ENCODE results near the gene ABO.
"Not testable (repeated sequence)": the region's sequence is repeated elsewhere in the genome, so short reads cannot be mapped to it uniquely, and the experiment has no call there.

ABO gene

GRCh38 chr9:133235549-133236222, 39.3 kb downstream of the ABO start:
- H3K4me3 ChIP-seq (ENCODE audit: low read length): no peak overlapping the region

GRCh38 chr9:133234577-133235322, 40.3 kb downstream of the ABO start:
- no peak for TF ChIP-seq ZNF274 (IDR thresholded peaks at IDR 0.05; ENCODE audit: low read depth, low read length)

More at GRCh38 chr9:133235549-133236222, 39.3 kb downstream of the ABO start:
- no peak for TF ChIP-seq ZNF274 (IDR thresholded peaks at IDR 0.05; ENCODE audit: low read depth, low read length)

GRCh38 chr9:133233681-133234432, 41.1 kb downstream of the ABO start:
- H3K4me3 ChIP-seq (ENCODE audit: low read length): no peak overlapping the region
- no peak for TF ChIP-seq ZNF274 (IDR thresholded peaks at IDR 0.05; ENCODE audit: low read depth, low read length)

More at GRCh38 chr9:133234577-133235322, 40.3 kb downstream of the ABO start:
- no peak overlapping the region for H3K4me3 ChIP-seq (ENCODE audit: low read length)

GRCh38 chr9:133231934-133232568, 43.0 kb downstream of the ABO start:
- not testable (repeated sequence) for H3K4me3 ChIP-seq (ENCODE audit: low read length)

- H3K4me3 ChIP-seq (ENCODE audit: low read length): not testable (repeated sequence)
Measured at GRCh38 chr9:133230514-133230913, 44.5 kb downstream of the ABO start.

GRCh38 chr9:133230093-133230492, 44.9 kb downstream of the ABO start:
- H3K4me3 ChIP-seq (ENCODE audit: low read length): no peak overlapping the region
- TF ChIP-seq ZNF274 (IDR thresholded peaks at IDR 0.05; ENCODE audit: low read depth, low read length): no peak

- not testable (repeated sequence) for H3K4me3 ChIP-seq (ENCODE audit: low read length)
Measured at GRCh38 chr9:133228474-133229193, 46.4 kb downstream of the ABO start.

- not testable (repeated sequence) for H3K4me3 ChIP-seq (ENCODE audit: low read length)
Measured at GRCh38 chr9:133227996-133228395, 47.0 kb downstream of the ABO start.

GRCh38 chr9:133227242-133227860, 47.6 kb downstream of the ABO start:
- TF ChIP-seq ZNF274 (IDR thresholded peaks at IDR 0.05; ENCODE audit: low read depth, low read length): no peak
- no peak overlapping the region for H3K4me3 ChIP-seq (ENCODE audit: low read length)

- no peak overlapping the region for H3K4me3 ChIP-seq (ENCODE audit: low read length)
- TF ChIP-seq ZNF274 (IDR thresholded peaks at IDR 0.05; ENCODE audit: low read depth, low read length): no peak
Measured at GRCh38 chr9:133226219-133227171, 48.5 kb downstream of the ABO start.

GRCh38 chr9:133225171-133226011, 49.6 kb downstream of the ABO start:
- TF ChIP-seq ZNF274 (IDR thresholded peaks at IDR 0.05; ENCODE audit: low read depth, low read length): no peak
- no peak overlapping the region for H3K4me3 ChIP-seq (ENCODE audit: low read length)

- H3K4me3 ChIP-seq (ENCODE audit: low read length): no peak overlapping the region
- TF ChIP-seq ZNF274 (IDR thresholded peaks at IDR 0.05; ENCODE audit: low read depth, low read length): no peak
Measured at GRCh38 chr9:133224762-133225161, 50.2 kb downstream of the ABO start.

- H3K4me3 ChIP-seq (ENCODE audit: low read length): not testable (repeated sequence)
Measured at GRCh38 chr9:133223159-133223756, 51.7 kb downstream of the ABO start.

GRCh38 chr9:133221994-133222393, 53.0 kb downstream of the ABO start:
- H3K4me3 ChIP-seq (ENCODE audit: low read length): not testable (repeated sequence)

Measured in GM08714 (cell line).